D341Med (cell line): ENCODE results near the gene CDK5RAP1.

Experiments used
- DNase-seq: peaks from one replicate; pipeline ENCODE4 v3.0.0; 2012; ENCODE audit warnings: low spot score

Gene CDK5RAP1

GRCh38 chr20:33333616-33334015 lies 67.7 kb downstream of the CDK5RAP1 start:
- no peak for DNase-seq

- no peak for DNase-seq
These were observed 68.3 kb downstream of the CDK5RAP1 start for GRCh38 chr20:33332905-33333456.

GRCh38 chr20:33328157-33329137 lies 72.9 kb downstream of the CDK5RAP1 start:
- no peak for DNase-seq

GRCh38 chr20:33325350-33325749 lies 76.0 kb downstream of the CDK5RAP1 start:
- DNase-seq, result no peak

- DNase-seq, result no peak
These were observed 78.1 kb downstream of the CDK5RAP1 start for GRCh38 chr20:33323236-33323635.

GRCh38 chr20:33322456-33322855 lies 78.9 kb downstream of the CDK5RAP1 start:
- no peak for DNase-seq

- no peak for DNase-seq
These were observed 81.3 kb downstream of the CDK5RAP1 start for GRCh38 chr20:33320006-33320405.

GRCh38 chr20:33318096-33318429 lies 83.3 kb downstream of the CDK5RAP1 start:
- no peak for DNase-seq

- no peak for DNase-seq
These were observed 83.8 kb downstream of the CDK5RAP1 start for GRCh38 chr20:33317424-33318095.

- DNase-seq, result no peak
These were observed 84.4 kb downstream of the CDK5RAP1 start for GRCh38 chr20:33316958-33317357.

GRCh38 chr20:33316343-33316742 lies 85.0 kb downstream of the CDK5RAP1 start:
- DNase-seq, result no peak

GRCh38 chr20:33313686-33314314 lies 87.5 kb downstream of the CDK5RAP1 start:
- DNase-seq, result no peak

GRCh38 chr20:33312583-33312982 lies 88.7 kb downstream of the CDK5RAP1 start:
- no peak for DNase-seq

GRCh38 chr20:33311996-33312395 lies 89.3 kb downstream of the CDK5RAP1 start:
- no peak for DNase-seq

- no peak for DNase-seq
These were observed 90.3 kb downstream of the CDK5RAP1 start for GRCh38 chr20:33311011-33311410.

- DNase-seq, result no peak
These were observed 90.9 kb downstream of the CDK5RAP1 start for GRCh38 chr20:33310327-33310899.

- no peak for DNase-seq
These were observed 91.7 kb downstream of the CDK5RAP1 start for GRCh38 chr20:33309631-33310030.
